ENCODE data around the gene GLMN. TPM values are rescaled to one million over a fixed set of nuclear protein-coding genes. Genes with fewer than 3 reads are reported as not detected.

The GLMN gene
- total RNA-seq (10 to 100 TPM in 2 of 4 donors, 1 to 10 TPM in 2; 7.2 to 17.6 (median 9.8) TPM), polyA plus RNA-seq (1 to 10 TPM; 2.8 to 7.8 (median 5.2) TPM)

DNA sequence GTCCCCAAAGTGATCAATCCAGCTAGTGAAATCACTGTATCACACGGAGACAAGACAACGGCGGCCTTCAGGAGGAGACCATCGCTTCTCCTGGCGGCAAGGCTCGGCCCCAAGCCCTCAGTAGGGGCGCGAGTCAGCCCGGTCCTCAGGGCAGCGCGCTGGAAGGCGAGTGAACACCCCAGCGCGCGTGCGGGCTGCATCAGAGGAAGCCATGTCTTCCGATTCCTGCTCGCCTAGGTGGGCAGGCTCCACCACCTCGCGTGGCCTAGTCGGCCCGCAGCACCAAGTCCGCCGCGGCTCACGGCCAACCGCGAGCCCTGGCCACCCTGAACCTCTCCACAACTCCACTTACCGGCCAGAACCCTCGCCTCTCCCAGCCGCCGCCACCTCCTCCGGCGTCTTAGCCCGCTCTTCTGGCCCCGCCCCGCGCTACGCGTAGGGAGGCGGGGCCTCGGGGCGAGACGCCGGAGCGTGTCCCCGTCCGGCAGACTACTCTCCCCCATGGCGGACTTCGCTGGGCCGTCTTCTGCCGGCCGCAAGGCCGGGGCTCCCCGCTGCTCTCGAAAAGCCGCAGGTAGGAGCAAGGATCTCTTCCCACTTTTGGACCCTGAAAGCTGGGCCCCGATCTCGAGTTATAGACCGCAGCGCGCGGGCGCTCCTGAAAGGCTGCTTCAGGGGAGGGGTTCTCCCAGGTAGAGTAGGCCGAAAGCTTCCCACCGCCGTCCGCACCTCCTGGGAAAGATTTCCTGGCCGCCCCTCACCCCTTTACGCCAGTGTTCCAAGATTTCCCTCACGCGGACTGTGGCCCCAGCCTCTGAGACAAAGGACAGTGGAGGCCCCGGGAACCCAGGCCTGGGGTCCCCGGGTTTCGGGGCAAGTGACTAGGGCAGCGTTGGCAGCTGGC lies at the start of gene GLMN, which contains the start of gene RPAP2:
Gene GLMN, minus strand, starts transcription at position 415 of the 904 bp plus-strand sequence. CDS start 988 bp downstream, outside the sequence.
Gene RPAP2, plus strand, starts transcription at position 487 of the 904 bp plus-strand sequence. Its CDS starts 15 bp downstream, at position 502.
- Histone ChIP-seq H3K4me3 (peak within 1 kb of the TSS; percentile 69 to 83 (median 80)), H3K4me1 (peaks cover 0 to 28% (median 16%) of the 10 kb centered on the region in 4 donors), H3K36me3 (peaks cover 0 to 4% (median 0%) of the 10 kb centered on the region in 4 donors), H3K27ac (peak within 1 kb of the TSS; percentile 87 to 96 (median 94)), H3K9me3 (no peaks in the 10 kb centered on the region), H3K27me3 (no peaks in the 10 kb centered on the region)
- TF ChIP-seq POLR2AphosphoS5 (IDR thresholded peaks at IDR 0.05), result peak; percentile 78 to 90 (median 88)
- TF ChIP-seq EP300 (IDR thresholded peaks at IDR 0.05), result no peak
- peak; percentile 47 to 55 for TF ChIP-seq POLR2A (IDR thresholded peaks at IDR 0.05)
- TF ChIP-seq, protein P1, sequence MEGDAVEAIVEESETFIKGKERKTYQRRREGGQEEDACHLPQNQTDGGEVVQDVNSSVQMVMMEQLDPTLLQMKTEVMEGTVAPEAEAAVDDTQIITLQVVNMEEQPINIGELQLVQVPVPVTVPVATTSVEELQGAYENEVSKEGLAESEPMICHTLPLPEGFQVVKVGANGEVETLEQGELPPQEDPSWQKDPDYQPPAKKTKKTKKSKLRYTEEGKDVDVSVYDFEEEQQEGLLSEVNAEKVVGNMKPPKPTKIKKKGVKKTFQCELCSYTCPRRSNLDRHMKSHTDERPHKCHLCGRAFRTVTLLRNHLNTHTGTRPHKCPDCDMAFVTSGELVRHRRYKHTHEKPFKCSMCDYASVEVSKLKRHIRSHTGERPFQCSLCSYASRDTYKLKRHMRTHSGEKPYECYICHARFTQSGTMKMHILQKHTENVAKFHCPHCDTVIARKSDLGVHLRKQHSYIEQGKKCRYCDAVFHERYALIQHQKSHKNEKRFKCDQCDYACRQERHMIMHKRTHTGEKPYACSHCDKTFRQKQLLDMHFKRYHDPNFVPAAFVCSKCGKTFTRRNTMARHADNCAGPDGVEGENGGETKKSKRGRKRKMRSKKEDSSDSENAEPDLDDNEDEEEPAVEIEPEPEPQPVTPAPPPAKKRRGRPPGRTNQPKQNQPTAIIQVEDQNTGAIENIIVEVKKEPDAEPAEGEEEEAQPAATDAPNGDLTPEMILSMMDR (IDR thresholded peaks at IDR 0.05), result peak in 1 of 4 experiments; percentile 6
- intact Hi-C loops (cut with DNase I), result loop anchor here (5.0 kb wide), 2 partner anchors 797 to 897 kb away; partner anchors contain the start of genes CDC7 and HFM1
- 0% methylated on average over 76 of the region's 76 CpGs for WGBS, 2 donors
- DNase-seq, result peak; percentile 85

DNA sequence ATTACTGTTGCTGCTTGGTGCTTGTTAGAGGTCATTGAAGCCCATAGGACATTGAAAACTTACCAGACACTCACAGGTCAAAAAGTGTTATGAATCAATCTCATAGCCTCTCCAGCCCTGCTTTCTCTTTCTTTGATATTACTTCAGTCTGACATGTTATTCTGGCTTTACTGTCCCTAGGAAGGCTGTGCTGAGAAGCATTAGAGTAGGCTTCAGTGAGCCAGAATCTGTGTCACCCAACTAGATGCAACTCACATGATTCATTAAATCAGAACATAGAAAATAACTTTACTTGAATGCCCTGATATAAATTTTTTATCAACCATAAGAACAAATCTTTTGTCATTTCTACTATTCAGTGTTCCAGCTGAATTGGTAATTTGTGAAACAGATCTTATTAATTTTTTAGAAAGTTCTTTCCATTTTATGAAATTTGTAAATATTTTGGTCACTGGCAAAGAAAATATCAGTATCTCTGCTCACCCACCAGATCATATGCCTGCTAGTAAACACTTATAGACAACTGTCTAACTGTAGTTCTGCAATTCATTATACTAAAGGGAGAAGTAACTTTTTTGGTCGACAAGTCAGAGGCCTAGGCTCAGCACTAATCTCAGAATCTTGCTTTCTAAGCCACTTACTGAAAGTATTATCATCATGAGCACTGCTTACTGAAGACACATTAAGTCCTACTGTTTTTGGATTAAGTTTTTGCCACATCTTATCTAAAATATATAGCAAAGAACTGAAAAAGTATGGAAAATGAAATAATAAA lies 48.3 kb upstream of the GLMN start:
- peaks cover 5 to 51% (median 9%) of the 10 kb centered on the region in 4 donors for H3K36me3 ChIP-seq
- intact Hi-C loops (cut with DNase I), result no loop called here
- H3K9me3 ChIP-seq, result no peaks in the 10 kb centered on the region
- TF ChIP-seq POLR2AphosphoS5 (IDR thresholded peaks at IDR 0.05), result no peak
- TF ChIP-seq EP300 (IDR thresholded peaks at IDR 0.05), result no peak
- TF ChIP-seq, protein P1 (IDR thresholded peaks at IDR 0.05), result no peak
- no peak for TF ChIP-seq POLR2A (IDR thresholded peaks at IDR 0.05)
- H3K27me3 ChIP-seq, result no peaks in the 10 kb centered on the region
- WGBS, 2 donors, result 75 to 90% methylated on average over 1 of the region's 1 CpG
- DNase-seq, result no peak
- no peak overlapping the region for H3K4me3 ChIP-seq
- H3K4me1 ChIP-seq, result no peaks in the 10 kb centered on the region
- no peak overlapping the region for H3K27ac ChIP-seq

DNA sequence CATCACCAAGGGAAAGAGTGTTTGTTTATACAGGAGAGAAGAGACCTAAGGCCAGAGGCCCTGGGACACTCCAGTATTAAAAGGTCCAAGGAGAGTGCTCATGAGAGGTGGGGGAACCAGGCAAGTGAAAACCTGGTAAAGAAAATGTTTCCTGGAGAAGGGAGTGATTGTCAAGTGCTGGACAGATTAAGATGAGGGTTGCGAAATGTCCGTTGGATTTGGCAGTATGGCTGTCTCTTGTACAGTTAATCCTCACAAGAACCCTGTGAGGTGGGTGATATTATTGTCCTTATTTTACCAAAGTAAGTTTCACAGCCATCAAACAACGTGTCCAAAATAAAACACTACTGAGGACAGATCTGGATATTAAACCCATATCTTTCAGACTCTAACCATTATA lies 44.3 kb upstream of the GLMN start:
- no peaks in the 10 kb centered on the region for H3K9me3 ChIP-seq
- peaks cover 2 to 40% (median 16%) of the 10 kb centered on the region in 4 donors for H3K36me3 ChIP-seq
- 90 to 97% methylated on average over 3 of the region's 3 CpGs for WGBS, 2 donors
- no peaks in the 10 kb centered on the region for H3K4me1 ChIP-seq
- no peak for TF ChIP-seq POLR2AphosphoS5 (IDR thresholded peaks at IDR 0.05)
- intact Hi-C loops (cut with DNase I), result no loop called here
- no peak overlapping the region for H3K27ac ChIP-seq
- no peaks in the 10 kb centered on the region for H3K27me3 ChIP-seq
- H3K4me3 ChIP-seq, result no peak overlapping the region
- DNase-seq, result no peak

GRCh38 chr1:92342401-92342800 lies 43.6 kb upstream of the GLMN start:
- intact Hi-C loops (cut with DNase I), result no loop called here
- TF ChIP-seq POLR2AphosphoS5 (IDR thresholded peaks at IDR 0.05) (no peak), POLR2A (IDR thresholded peaks at IDR 0.05) (no peak), EP300 (IDR thresholded peaks at IDR 0.05) (no peak)
- TF ChIP-seq, protein P1 (IDR thresholded peaks at IDR 0.05), result no peak
- H3K4me3 ChIP-seq, result no peak overlapping the region
- 99 to 100% methylated on average over 1 of the region's 1 CpG for WGBS, 2 donors
- DNase-seq, result no peak
- no peaks in the 10 kb centered on the region for H3K9me3 ChIP-seq
- no peak overlapping the region for H3K27ac ChIP-seq
- H3K27me3 ChIP-seq, result no peaks in the 10 kb centered on the region
- H3K4me1 ChIP-seq, result no peaks in the 10 kb centered on the region
- H3K36me3 ChIP-seq, result peaks cover 0 to 38% (median 15%) of the 10 kb centered on the region in 4 donors

Measured in sigmoid colon (tissue), 7 donors.